Osteocyte (in vitro differentiated cells): Measurements from ENCODE around the gene SELENOS. TPM values are rescaled to one million over a fixed set of nuclear protein-coding genes. Genes with fewer than 3 reads are reported as not detected.

Experiments used
- DNase-seq: peaks from one replicate; pipeline ENCODE4 v3.0.0; 2021; ENCODE audit warnings: mixed read lengths; ENCODE audit not compliant: unreplicated experiment; ENCODE audit errors: extremely low spot score
- H3K27ac Mint-ChIP-seq: one replicate; pipeline ENCODE4 v1.8.0; 2021; ENCODE audit warnings: mild to moderate bottlenecking, mixed read lengths; ENCODE audit not compliant: unreplicated experiment
- H3K27me3 Mint-ChIP-seq: one replicate; pipeline ENCODE4 v1.8.0; 2021; ENCODE audit warnings: mixed read lengths; ENCODE audit not compliant: unreplicated experiment
- H3K36me3 Mint-ChIP-seq: one replicate; pipeline ENCODE4 v1.8.0; 2021; ENCODE audit warnings: mixed read lengths; ENCODE audit not compliant: unreplicated experiment
- H3K4me1 Mint-ChIP-seq: one replicate; pipeline ENCODE4 v1.8.0; 2021; ENCODE audit warnings: mixed read lengths; ENCODE audit not compliant: unreplicated experiment
- H3K4me3 Mint-ChIP-seq: one replicate; pipeline ENCODE4 v1.8.0; 2021; ENCODE audit warnings: mild to moderate bottlenecking, moderate library complexity, mixed read lengths; ENCODE audit not compliant: unreplicated experiment
- H3K9me3 Mint-ChIP-seq: one replicate; pipeline ENCODE4 v1.8.0; 2021; ENCODE audit warnings: mixed read lengths; ENCODE audit not compliant: unreplicated experiment
- total RNA-seq: library from RNA; stranded (reverse); gene quantifications from 2 replicates; pipeline ENCODE4 v1.2.1, GENCODE V29; 2021
- TF ChIP-seq, protein P1 (sequence below): fragments of 200-600 bp; sonication (generic); IDR thresholded peaks from 2 replicates; pipeline ENCODE4 v1.5.0; 2021; ENCODE audit warnings: antibody characterized with exemption, mild to moderate bottlenecking, moderate library complexity

SELENOS gene
- total RNA-seq, 1 donor from 2014 or later = 60.4 TPM

DNA sequence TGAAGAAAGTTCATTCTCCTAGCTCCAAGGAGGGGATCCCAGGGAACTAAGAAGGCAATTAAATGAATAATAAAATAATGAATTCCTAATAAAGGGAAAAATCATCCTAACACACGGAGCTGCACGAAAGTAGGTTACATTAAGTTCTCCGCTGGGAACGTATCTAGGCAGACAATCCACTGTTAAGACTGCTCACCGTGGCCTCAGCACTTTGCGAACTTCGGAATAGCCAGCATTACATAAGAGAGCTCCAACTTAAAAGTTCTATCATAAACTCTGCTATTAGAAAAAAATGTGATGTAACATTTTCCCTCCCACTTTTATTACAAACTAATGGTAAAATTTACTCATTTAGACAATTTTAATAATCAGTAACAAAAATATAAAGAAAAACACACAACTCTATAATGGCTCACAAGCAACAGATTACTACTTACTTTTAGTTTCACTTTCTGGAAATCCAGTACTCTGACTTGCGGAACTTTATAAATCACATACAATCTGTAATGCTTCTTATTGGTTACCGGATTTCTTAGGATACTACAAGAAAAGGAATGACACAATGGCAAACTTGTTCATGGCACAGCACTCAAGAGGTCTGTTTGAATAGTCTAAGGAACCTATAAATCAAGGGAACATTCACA lies 9.3 kb upstream of the SELENOS start:
- no peak overlapping the region for H3K4me3 Mint-ChIP-seq
- TF ChIP-seq, protein P1, sequence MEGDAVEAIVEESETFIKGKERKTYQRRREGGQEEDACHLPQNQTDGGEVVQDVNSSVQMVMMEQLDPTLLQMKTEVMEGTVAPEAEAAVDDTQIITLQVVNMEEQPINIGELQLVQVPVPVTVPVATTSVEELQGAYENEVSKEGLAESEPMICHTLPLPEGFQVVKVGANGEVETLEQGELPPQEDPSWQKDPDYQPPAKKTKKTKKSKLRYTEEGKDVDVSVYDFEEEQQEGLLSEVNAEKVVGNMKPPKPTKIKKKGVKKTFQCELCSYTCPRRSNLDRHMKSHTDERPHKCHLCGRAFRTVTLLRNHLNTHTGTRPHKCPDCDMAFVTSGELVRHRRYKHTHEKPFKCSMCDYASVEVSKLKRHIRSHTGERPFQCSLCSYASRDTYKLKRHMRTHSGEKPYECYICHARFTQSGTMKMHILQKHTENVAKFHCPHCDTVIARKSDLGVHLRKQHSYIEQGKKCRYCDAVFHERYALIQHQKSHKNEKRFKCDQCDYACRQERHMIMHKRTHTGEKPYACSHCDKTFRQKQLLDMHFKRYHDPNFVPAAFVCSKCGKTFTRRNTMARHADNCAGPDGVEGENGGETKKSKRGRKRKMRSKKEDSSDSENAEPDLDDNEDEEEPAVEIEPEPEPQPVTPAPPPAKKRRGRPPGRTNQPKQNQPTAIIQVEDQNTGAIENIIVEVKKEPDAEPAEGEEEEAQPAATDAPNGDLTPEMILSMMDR = no peak

DNA sequence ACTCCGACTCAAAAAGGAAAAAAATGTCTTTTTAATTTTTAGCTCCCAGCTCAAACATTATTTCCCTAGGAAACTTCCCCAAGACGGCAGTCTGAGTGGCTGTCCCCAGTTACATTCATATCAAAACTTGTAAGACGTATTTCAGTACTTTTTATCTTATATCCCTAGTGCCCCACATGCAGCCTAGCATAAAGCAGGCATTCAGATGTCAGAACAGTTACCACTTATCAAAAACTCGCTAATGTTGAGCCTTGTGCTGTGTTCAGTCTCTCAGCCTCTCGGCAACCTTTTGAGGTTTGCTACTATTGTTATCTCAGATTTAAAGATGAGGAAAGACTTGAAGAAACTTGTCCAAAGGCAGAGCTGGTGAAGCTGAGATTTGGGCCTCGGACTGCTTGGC lies 6.6 kb upstream of the SELENOS start:
- Mint-ChIP-seq H3K9me3 (no peaks in the 10 kb centered on the region), H3K36me3 (peaks cover 48% of the 10 kb centered on the region), H3K27ac (no peak overlapping the region), H3K27me3 (no peaks in the 10 kb centered on the region), H3K4me3 (no peak overlapping the region), H3K4me1 (peaks cover 3% of the 10 kb centered on the region)
- TF ChIP-seq, protein P1 = no peak
- DNase-seq = no peak

More for the DNA sequence above, 9.3 kb upstream of the SELENOS start:
- H3K4me1 Mint-ChIP-seq = peaks cover 5% of the 10 kb centered on the region
- peak overlapping the region; percentile 38 for H3K27ac Mint-ChIP-seq
- no peaks in the 10 kb centered on the region for H3K27me3 Mint-ChIP-seq
- DNase-seq = no peak
- H3K36me3 Mint-ChIP-seq = peaks cover 47% of the 10 kb centered on the region
- H3K9me3 Mint-ChIP-seq = no peaks in the 10 kb centered on the region

DNA sequence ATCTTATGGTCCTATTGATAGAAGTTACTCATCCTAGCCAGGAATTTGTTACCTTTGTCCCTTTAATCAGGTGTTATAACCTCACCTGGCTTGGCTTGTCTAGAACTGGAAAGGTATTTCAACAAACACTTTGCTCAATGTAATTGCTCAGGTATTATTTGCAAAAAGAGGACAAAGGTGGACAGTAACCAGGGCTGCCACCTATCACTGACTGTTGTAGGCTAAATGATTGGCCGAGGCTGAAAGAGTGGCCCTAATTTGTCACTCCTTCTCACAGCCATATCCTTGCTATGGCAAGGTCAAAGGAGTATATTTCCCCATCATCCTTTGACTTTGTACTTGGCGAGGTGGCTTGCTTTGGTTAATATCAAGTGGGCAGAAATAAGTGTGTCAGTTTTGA lies 2.7 kb upstream of the SELENOS start:
- no peaks in the 10 kb centered on the region for H3K9me3 Mint-ChIP-seq
- H3K4me1 Mint-ChIP-seq = peaks cover 18% of the 10 kb centered on the region
- H3K27me3 Mint-ChIP-seq = no peaks in the 10 kb centered on the region
- DNase-seq = no peak
- peaks cover 31% of the 10 kb centered on the region for H3K36me3 Mint-ChIP-seq
- H3K4me3 Mint-ChIP-seq = no peak overlapping the region
- TF ChIP-seq, protein P1 = no peak
- H3K27ac Mint-ChIP-seq = no peak overlapping the region

DNA sequence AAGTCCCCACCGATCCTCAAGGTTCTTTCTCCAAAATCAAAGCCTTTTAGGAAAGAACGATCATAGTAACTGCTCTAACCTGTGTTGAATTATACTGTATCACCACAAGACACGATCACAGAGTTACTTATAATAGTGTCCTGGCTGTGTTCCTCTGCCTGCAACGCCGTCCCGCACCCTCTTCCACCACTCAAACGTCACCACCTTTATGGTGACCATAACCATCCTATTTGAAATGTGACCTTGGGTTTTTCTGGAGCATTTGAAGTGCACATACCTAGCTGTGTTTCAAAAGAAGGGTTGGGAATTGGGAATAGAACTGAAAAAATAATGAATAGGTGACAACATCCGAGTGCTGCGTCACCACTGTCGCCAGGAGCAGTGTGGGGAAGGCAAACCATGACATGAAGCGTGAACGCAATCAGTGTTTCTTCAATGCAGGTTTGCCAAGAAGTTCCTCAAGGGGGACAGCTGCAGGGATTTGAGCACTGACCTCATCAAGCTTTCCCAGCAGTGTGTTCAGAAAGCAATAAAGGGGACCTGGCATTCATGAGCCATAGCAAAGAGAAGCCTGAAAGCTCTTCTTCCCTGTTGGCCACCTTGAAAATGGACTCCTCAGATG lies 769 bp upstream of the SELENOS start:
- Mint-ChIP-seq H3K9me3 (no peaks in the 10 kb centered on the region), H3K27ac (peak overlapping the region; percentile 78), H3K27me3 (no peaks in the 10 kb centered on the region), H3K4me3 (peak overlapping the region; percentile 87), H3K4me1 (peaks cover 18% of the 10 kb centered on the region), H3K36me3 (peaks cover 41% of the 10 kb centered on the region)
- no peak for DNase-seq
- TF ChIP-seq, protein P1 = no peak

DNA sequence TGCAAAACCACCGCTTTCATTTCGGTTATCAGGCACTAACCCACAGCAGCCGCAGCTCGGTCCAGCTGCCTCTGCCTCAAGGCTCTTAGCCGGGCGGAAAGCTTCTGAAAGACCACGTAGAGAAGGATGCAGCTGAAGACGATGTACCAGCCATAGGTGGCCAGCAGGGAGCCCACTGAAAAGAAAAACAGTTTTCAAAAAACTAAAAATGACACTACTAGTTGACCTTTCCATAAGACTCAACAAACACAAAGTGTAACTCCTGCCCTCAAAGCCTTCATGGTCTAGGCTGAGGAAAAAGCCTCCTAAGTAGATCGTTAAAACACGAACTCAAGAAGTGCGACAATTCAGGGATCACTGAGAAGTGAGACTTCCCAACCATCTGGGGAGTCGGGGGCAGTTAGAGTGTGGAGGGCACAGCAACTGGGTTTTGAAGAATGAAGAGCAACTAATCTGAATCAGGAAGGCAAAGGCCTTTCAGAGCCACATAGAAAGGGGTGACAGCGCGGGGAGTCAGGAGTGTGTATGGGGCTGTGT lies 716 bp downstream of the SELENOS start:
- DNase-seq = no peak
- peak overlapping the region; percentile 95 for H3K27ac Mint-ChIP-seq
- H3K9me3 Mint-ChIP-seq = no peaks in the 10 kb centered on the region
- peak overlapping the region; percentile 97 for H3K4me3 Mint-ChIP-seq
- peaks cover 41% of the 10 kb centered on the region for H3K36me3 Mint-ChIP-seq
- H3K27me3 Mint-ChIP-seq = no peaks in the 10 kb centered on the region
- TF ChIP-seq, protein P1 = peak; percentile 47
- H3K4me1 Mint-ChIP-seq = peaks cover 18% of the 10 kb centered on the region
